GM21526 (cell line): ENCODE measurements around the gene BICDL2.

Experiments used
- ATAC-seq: cut with Tn5 transposase; IDR thresholded peaks from one replicate; pipeline ENCODE4 v1.9.1; 2021; ENCODE audit warnings: moderate library complexity; ENCODE audit not compliant: unreplicated experiment, low FRiP score

Gene BICDL2

DNA sequence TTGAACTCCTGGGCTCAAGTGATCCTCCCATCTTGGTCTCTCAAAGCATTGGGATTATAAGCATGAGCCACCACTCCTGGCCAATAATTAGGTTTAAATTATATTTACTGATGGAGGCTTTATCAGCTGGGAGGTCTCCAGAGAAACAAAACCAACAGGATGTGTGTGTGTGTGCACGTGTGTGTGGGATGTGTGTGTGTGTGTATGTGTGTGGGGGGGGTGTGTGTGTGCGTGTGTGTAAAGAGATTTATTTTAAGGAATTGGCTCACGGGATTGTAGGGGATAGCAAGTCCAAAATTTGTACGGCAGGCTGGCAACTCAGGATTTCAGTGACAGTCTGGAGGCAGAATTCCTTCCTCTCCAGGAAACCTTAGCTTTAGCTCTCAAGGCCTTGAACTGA, 14.3 kb upstream of the BICDL2 start:
- ATAC-seq: no peak

DNA sequence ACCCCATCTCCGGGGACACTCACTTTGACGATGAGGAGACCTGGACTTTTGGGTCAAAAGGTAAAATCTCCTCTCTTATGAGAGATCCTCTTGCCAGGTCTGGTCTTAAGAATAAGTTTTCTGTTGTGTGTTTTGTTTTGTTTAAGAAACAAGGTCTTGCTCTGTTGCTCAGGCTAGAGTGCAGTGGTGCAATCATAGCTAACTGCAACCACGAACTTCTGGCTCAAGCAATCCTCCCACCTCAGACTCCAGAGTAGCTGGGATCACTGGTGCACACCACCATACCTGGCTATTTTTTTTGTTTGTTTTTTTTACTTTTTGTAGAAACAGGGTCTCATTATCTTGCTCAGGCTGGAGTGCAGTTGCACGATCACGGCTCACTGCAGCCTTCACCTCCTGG, 13.7 kb upstream of the BICDL2 start:
- no peak for ATAC-seq

DNA sequence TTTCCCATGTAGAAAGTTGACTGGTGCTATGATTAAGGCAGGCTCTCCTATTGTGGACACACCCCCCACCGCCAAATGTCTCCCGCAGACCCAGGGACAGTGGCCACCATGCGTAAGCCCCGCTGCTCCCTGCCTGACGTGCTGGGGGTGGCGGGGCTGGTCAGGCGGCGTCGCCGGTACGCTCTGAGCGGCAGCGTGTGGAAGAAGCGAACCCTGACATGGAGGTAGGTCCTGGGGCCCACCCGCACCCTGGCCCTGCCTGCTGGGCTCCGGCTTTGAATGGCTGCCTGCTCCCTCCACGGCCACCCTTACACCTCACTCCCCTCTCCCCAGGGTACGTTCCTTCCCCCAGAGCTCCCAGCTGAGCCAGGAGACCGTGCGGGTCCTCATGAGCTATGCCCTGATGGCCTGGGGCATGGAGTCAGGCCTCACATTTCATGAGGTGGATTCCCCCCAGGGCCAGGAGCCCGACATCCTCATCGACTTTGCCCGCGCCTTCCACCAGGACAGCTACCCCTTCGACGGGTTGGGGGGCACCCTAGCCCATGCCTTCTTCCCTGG, 13.3 kb upstream of the BICDL2 start:
- no peak for ATAC-seq

DNA sequence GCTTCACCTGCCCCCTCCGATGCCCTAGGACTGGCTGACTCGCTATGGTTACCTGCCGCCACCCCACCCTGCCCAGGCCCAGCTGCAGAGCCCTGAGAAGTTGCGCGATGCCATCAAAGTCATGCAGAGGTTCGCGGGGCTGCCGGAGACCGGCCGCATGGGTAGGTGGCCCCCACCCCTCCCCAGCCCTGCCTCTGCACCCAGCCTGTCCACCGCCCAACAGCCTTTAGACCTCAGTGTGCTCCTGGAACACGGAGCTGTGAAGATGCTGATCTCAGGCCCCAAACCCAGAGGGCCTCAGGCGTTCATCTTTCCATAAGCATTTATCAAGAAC, 10.6 kb upstream of the BICDL2 start:
- ATAC-seq: no peak

DNA sequence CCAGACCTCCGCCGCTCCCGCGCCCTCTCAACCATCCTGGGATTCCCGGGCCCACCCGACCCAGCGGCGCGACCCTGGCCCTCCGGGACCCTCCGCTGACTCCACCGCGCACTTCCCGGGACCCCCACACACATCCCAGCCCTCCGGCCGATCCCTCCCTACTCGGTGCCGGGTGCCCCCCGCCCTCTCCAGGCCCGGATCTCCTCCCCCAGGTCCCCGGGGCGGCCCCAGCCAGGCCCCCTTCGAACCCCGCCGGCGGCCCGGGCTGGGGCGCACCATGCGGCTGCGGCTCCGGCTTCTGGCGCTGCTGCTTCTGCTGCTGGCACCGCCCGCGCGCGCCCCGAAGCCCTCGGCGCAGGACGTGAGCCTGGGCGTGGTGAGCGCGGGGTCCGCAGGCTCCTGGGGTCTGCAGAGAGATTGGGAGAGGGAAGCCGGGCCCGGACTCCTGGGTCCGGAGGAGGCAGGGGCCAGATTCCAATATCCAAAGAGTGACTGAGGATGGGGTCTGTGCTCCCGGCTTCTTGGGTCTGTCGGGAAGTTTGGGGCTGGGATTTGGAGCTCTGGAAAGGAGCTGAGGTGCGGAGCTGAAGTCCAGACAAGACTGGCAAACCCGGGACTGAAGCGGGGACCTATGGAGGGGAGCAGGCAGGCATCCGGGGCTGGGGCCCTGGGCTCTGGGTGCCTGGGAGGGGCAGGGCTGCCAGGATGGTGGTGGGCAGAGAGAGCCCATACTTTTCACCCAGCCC, 10.1 kb upstream of the BICDL2 start:
- ATAC-seq: no peak

DNA sequence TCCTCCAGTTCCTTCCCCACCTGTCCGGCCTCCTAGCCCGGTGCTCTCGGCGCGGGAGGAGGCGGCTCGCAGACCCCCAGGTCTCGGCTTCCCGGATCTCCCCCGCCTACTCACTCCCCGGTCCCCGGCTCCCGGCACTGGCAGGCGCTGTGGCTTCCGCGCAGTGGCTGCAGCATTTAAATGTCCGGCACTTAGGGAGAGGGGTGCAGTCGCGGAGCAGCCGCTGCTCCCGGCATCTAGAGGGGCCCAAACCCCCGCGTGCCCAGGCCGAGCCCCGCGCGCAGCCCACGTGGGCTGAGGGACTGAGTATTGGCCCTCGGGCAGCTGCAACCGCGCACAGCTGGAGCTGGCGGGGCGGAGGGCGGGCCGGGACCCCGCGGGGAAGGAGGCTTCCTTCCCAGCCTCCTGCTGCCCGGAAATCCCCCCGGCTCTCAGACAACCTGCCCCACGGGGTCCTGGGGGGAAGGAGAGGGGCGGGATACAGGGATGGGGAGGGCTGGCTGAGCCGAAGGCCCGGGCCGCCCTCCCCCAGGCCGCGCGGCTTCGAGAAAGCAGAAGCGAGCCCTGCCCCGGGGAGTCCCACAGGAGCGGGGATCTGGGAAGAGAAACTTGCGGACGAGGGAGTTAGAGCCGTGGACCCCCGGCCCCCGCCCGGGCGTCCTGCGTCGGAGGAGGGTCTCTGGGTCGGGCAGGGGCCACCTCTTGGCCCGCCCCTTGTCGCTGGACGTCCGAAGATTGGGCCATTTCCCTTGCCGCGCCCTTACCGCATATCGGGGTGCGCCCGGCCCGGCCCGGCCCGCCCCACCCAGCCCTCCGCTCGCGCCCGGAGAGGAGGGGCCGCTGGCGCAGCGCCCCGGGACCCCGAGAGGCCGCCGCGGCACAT, 9.3 kb upstream of the BICDL2 start, which contains the start of gene MMP25:
MMP25 (plus strand) TSS at position 804 of the 883 bp plus-strand sequence. CDS start 357 bp downstream, outside the sequence.
- no peak for ATAC-seq

DNA sequence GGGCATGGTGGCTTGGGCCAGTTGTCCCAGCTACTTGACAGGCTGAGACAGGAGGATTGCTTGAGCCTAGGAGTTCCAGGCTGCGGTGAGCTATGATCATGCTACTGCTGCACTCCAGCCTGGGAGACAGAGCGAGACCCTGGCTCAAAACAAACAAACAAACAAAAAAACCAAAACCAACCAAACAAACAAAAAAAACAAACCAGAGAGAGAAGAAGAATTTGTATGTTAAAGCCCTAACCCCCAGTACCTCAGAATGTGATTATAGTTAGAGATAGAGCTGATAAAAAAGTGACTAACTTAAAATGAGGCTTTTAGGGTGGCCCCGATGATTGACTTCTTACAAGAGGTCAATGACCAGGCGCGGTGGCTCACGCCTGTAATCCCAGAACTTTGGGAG, 8.0 kb upstream of the BICDL2 start:
- ATAC-seq: no peak

DNA sequence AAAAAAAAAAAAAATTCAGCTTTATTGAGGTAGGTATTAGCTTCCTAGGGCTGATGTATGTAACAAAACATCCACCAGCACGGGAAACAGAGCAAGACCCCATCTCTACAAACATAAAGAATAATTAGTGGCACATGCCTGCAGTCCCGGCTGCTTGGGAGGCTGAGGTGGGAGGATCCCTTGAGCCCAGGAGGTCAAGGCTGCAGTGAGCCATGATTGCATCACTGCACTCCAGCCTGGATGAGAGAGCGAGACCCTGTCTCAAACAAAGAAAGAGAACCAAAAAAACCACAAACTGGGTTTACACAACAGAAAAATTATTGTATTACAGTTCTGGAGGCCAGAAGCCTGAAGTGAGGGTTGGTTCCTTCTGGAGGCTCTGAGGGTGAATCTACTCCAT, 5.6 kb upstream of the BICDL2 start:
- ATAC-seq: no peak

DNA sequence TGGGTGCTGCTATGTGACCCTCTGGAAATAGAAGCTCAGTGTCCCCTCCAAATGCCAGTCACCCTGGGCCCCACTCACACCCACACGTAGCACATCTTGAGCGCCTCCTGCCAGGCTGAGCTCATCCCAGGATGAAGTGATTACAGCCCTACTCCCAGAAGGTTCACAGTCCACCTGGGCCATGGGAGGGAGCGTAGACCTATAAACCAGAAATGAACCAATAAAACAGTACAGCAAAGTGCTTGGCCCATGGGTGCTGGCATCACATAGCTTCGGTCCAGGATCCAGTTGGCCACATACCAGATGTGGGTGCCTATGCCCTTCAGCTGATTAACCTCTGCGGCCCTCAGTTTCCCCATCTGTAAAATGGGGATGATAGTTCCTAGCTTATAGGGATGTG, 2.2 kb upstream of the BICDL2 start:
- no peak for ATAC-seq

DNA sequence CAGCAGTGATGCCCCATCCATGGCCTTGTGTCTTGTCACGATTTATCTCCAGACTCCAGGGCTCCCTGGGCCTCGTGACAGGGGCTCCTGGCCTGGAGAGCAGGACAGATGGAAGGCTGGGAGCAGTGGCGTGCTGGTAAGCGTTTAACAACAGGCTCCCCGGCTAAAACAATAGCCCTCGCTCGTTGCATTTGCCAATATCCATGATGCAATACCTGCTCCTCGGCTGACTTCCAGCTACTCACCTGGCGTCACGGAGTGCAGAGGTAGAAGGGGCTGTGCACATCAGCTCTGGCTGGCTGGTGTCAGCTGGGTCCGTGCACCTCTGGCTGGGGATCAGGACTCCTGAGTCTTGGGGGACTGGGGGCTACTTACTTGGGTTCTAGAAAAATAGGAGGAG, 1.5 kb upstream of the BICDL2 start:
- ATAC-seq: no peak

DNA sequence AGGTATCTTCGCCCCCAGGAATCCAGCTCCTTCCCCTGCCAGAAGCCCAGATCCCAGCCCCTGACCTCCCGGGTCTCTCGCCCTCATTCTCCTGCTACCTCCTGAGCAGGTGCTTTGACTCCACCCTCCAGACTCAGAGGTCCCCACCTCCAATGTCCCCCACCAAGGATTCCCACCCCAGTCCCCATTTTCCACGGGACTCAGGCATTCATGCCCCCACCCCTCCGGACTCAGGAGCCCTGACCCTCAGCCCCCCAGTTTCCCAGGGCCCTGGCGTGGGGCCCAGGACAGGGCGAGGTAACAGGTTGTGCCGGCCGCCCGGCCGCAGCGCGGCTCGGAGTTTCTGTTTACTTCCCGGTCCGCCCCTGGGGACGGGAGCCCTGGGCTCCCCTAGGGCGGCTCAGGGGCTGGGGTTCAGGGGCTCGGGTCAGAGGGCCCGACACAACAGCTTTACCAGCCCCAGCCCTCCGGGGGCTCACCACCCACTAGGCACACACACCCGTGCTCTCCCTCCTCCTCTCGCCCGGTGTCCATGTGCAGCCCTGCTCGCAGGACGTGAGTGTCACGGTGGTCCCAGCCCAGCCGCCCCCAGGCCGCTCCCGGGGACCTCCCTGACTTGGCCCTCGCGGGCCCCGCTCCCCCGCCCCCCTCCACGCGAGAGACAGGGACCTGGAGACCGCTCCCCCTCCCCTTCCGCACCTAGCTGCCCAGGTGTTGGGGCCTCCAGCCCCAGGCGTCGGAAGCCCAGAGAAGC, 595 bp downstream of the BICDL2 start:
- no peak for ATAC-seq

DNA sequence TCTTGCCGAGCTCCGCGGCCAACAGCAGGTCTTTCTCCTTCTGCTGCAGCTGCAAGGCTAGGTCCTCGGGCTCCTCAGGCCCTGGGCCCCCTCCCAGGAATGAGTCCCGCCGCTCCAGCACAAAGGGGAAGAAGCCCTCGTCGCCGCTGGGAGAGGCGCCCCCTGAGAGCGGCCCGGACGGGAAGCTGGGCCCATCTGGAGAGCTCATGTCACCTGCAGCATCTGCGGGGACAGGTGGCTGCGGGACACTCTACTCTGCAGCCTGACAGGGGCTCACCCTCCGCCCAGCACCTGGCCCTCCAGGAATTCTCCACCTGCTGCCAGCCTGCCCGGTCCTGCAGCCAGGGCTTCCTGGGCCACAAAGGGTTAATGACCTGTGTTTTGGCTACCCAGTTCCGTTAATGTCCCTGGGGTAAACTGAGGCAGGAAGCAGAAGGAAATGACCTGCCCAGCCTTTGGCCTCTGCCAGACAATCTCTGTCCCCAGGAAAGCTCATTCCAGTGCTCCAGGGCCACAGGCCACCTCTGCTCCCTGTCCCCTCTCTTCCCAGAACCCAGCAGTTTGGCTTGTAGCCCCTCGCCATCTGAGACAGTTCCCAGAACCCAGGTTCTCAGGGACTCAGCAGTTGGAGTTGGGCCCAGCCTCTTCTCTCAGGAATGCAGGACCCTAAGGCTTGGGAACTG, 1.3 kb downstream of the BICDL2 start:
- no peak for ATAC-seq

DNA sequence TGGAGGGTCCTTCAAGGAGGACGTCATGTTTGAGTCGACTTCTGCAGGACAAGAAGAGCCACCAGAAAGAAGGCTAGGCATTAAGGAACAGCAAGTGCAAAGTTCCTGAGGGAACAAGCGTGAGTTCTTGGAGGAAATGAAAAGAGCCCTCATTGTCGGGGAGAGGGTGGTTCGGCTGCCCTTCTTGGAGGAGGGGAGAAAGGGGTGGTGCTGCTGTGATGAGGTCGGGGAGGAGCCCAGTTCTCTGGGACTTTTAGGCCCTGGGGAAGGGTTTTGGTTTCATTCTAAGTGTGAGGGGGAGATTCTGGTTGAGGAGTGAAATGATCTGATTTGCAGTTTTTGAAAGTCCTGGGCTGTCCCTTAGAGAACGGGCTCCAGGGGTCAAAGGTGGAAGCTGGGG, 4.1 kb downstream of the BICDL2 start:
- no peak for ATAC-seq

DNA sequence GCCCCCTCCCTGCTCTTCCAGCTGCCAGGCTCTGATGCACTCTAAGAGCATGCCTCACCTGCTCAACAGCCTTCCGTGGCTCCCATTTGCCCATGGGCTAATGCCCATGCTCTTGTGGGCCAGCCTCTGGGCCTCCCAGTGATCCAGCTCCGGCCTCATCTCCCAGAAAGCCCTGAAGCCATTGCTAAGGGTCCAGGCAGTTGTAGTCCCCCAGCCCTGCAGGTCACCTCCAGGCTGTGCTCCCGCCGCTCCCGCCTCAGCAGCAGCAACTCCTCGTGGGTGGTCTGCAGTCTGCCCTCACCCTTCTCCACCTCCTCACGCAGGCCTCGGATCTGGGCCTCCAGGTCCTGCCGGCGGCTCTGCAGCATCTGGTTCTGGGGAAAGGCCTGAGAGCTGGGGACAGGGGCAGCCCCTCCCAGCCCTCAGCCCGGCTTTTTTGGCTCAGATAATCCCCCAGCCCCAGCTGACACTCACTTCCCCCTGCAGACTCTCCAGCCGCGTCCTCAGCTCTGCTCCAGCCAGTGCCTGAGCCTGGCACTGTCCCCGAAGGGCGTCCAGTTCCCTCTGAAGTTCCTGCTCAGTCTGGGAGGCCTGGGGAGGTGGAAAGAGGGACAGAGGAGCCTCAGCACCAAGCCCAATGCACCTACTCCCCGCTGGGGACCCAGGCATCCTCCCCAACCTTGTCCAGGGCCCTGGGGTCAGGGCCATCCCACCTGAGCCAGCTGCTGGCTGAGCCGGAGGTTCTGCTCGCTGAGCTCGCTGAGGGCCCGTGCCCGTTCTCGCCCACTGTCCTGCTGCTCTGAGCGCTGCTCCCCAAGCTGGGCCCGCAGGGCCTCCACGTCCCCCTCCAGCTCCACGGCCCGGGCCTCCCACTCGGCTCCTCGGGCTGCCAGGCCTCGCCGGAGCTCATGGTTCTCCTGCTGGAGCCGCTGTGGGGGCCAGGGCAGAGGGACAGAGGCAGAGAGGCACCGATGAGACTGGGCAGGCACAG, 6.2 kb downstream of the BICDL2 start:
- no peak for ATAC-seq

DNA sequence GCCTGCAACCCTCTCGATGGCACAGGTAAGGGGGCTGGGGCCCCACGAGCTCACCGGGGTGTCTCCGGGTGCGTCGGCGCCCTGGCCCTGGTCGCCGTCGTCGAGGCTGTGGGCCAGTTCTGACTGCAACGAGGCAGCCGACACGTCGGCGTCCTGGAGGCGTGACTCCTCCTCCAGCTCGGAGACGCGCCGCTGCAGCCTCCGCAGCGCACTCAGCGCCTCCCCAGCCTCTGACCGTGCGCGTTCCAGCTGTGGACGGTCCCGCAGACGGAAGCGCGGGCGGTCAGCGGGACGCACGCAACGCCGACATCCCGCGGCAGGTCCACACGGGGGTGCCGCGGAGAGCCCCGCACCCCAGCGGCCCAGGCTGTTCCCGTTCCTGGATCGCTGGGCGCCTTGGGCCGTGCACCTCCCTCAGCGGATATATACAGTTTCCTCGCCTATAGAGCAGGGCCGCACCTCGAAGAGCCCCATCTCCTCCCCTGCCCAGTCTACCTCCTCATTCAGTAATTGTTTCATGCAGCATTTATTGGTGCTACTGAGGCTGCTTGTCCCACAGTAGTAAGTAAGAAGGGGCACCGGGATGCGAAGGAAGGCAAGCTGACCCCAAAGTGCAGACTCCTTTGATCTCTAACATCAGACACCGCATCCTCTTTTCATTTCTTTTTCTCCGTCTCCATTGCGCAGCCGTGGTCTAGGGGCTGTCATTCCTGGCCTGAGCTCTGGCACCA, 7.1 kb downstream of the BICDL2 start:
- ATAC-seq: no peak

DNA sequence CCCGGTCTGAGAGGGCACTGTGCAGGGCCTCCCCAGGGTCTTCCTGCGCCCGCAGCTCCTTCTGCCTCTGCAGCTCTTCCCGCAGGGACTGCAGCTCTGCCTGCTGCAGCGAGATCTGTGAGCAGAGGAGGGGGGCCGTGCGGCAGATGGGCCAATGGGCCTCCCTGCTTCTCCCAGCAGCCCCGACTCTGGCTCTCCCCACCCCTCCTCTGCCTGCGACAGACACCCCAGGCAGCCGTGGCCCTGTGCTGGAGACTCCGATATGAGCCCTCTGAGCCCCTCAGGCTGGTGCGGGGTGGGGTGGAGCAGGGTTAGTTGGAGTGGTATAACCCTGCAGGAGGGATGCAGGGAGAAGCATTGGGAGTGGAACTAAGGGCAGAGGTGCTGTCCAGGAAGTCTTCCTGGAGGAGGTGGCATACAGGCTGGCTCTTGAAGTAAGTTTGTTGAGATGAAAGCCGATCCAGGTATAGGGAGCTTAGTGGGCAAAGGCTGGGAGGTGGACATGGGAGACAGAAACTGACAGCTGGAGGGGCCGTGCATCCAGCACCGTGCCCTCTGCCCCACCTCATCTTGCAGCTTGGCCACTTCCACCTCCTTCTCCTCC, 7.9 kb downstream of the BICDL2 start:
- ATAC-seq: no peak

DNA sequence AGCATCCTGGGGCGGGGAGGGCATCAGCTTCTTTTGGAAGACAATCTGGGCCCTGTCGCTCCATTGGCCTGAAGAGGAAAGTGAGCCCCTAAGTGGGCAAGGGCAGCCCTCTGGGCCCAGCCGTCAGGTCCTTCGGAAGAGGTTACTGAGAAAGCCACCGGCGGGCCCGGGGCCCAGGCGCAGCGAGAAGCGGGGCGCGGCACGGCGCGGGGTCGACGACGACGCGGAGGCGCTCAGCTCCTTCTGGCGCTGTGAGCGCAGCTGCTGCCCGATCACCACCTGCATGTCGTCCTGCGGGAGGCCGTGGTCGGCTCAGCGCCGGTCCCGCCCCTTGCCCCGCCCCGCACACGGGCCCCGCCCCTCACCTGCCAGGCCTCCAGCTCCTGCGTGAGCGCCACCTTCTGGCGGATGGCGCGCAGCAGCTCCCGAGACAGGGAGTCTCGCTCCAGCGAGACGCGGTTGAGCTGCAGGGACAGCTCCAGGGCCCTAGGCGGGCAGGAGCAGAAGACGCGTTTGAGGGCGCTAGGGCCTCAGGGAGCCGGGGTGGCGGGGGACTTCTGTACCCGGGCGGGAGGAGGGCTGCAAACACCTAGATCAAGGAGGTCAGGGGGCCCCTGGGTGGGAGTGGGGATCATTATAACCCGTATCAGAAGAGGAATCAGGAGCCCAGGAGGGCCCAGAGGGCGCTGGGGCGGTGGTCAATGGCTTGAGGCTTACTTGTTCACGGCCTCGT, 8.6 kb downstream of the BICDL2 start:
- peak; percentile 33 for ATAC-seq

DNA sequence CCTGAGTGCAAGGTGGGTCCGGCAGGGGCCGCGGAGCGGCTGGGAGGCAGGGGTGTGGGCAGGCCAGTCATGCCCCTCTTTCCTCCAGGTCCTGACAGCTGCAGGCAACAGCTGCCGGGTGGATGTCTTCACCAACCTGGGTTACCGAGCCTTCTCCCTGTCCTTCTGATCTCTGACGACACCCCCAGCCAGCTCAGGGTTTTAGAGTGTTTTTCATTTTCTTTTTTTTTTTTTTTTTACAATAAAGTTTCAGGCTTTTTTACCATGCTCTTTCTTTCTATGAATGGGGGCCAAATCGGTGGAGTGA, 9.3 kb downstream of the BICDL2 start:
- ATAC-seq: no peak
